ENCODE results near the gene SRBD1.

GRCh38 chr2:45567288-45567963 lies 43.6 kb downstream of the SRBD1 start:
- TF ChIP-seq POLR2A (IDR thresholded peaks at IDR 0.05; ENCODE audit: low read depth, low read length) (no peak), POLR2AphosphoS5 (IDR thresholded peaks at IDR 0.05; ENCODE audit: low read depth, low read length) (no peak)
